ENCODE measurements around the gene LGALS3BP. TPM values are rescaled to one million over a fixed set of nuclear protein-coding genes. Genes with fewer than 3 reads are reported as not detected.
A peak's percentile ranks its signal among the peaks of the same experiment; 100 is the strongest.

The LGALS3BP gene
- polyA plus RNA-seq, 1 donor (not counting 4 experiments of a cell fraction or from before 2014, with no cell fraction given) = 53.0 TPM

DNA sequence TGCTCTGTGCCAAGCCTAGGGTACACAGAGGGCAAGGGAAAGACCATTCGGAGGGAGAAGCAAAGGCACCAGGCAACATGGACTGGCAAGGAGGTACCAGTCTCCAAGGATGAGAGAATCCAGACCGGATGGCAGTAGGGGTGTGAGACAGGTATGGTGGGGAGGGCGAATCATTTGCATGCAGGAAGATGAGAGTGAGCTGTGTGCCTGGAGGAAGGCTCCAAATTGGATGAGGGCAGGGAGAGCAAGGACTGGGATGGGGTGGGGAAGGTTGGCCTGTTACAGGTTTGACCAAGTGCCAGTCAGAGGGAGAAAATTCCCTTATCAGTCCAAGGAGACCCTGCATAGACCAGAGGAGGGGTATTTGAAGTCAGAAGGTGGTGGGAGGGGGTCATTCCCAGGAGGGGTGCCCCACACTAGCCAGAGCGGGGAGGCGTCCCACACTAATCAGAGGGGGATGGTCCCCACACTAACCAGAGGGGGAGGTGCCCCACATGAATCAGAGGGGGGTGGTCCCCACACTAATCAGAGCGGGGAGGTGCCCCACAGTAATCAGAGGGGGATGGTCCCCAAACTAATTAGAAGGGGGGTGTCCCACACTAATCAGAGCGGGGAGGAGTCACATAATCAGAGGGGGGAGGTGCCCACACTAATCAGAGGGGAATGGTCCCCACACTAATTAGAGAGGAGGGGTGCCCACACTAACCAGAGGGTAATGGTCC lies 29.1 kb upstream of the LGALS3BP start:
- dilution Hi-C loops (cut with MboI; ENCODE audit: extremely low pct_ligation_motif_present, low sequenced_read_pairs) = no loop called here
- Histone ChIP-seq H3K4me1 (ENCODE audit: control insufficient read depth, extremely low read depth, insufficient read depth, low read length) (peaks cover 52% of the 10 kb centered on the region), H3K79me2 (ENCODE audit: control insufficient read depth, insufficient read depth, low read length) (peaks cover 49% of the 10 kb centered on the region), H4K20me1 (ENCODE audit: control insufficient read depth, extremely low read depth, insufficient read depth, low read length) (peaks cover 5% of the 10 kb centered on the region), H3K36me3 (ENCODE audit: control insufficient read depth in 2 of 2, extremely low read depth in 1 of 2, insufficient read depth in 2 of 2, low read length in 2 of 2) (peaks cover 6 to 13% of the 10 kb centered on the region in 2 experiments), H2AFZ (ENCODE audit: control insufficient read depth, low read length) (no peak overlapping the region), H3K4me3 (ENCODE audit: control insufficient read depth in 2 of 3, extremely low read depth in 1 of 3, insufficient read depth in 2 of 3, low read depth in 1 of 3, low read length in 3 of 3) (peak overlapping the region; percentile 83 to 90 (median 86)), H3K27me3 (ENCODE audit: control insufficient read depth, extremely low read depth, insufficient read depth, low read length) (no peaks in the 10 kb centered on the region), H3K9me1 (ENCODE audit: control insufficient read depth, extremely low read depth, insufficient read depth, low read length) (peaks cover 2% of the 10 kb centered on the region), H3K4me2 (ENCODE audit: control insufficient read depth, extremely low read depth, insufficient read depth, low read depth, low read length) (peak overlapping the region; percentile 95), H3K27ac (ENCODE audit: control insufficient read depth, insufficient read depth, low read length) (peak overlapping the region; percentile 88), H3K9ac (ENCODE audit: control insufficient read depth, extremely low read depth, insufficient read depth, low read length) (peak overlapping the region; percentile 92), H3K9me3 (ENCODE audit: control insufficient read depth, low read depth, low read length) (no peaks in the 10 kb centered on the region)
- TF ChIP-seq CTCF (optimal IDR thresholded peaks at IDR 0.05 in 1 of 3, IDR thresholded peaks at IDR 0.05 in 1 of 3, conservative IDR thresholded peaks at IDR 0.05 in 1 of 3; ENCODE audit: extremely low read depth in 1 of 3, insufficient read depth in 2 of 3, low read length in 3 of 3) (no peak), EZH2 (IDR thresholded peaks at IDR 0.05; ENCODE audit: low read length) (no peak)
- DNase-seq (ENCODE audit: low read depth, low spot score) (no peak), FAIRE-seq (peak; percentile 29)

GRCh38 chr17:79007504-79008381 lies 28.0 kb upstream of the LGALS3BP start:
- H3K79me2 ChIP-seq (ENCODE audit: control insufficient read depth, insufficient read depth, low read length) = peaks cover 60% of the 10 kb centered on the region
- no peak for DNase-seq (ENCODE audit: low read depth, low spot score)
- H3K9ac ChIP-seq (ENCODE audit: control insufficient read depth, extremely low read depth, insufficient read depth, low read length) = peak overlapping the region; percentile 92
- H3K4me2 ChIP-seq (ENCODE audit: control insufficient read depth, extremely low read depth, insufficient read depth, low read depth, low read length) = peak overlapping the region; percentile 95
- peaks cover 52% of the 10 kb centered on the region for H3K4me1 ChIP-seq (ENCODE audit: control insufficient read depth, extremely low read depth, insufficient read depth, low read length)
- TF ChIP-seq EZH2 (IDR thresholded peaks at IDR 0.05; ENCODE audit: low read length) (no peak), CTCF (optimal IDR thresholded peaks at IDR 0.05 in 1 of 3, IDR thresholded peaks at IDR 0.05 in 1 of 3, conservative IDR thresholded peaks at IDR 0.05 in 1 of 3; ENCODE audit: extremely low read depth in 1 of 3, insufficient read depth in 2 of 3, low read length in 3 of 3) (no peak)
- dilution Hi-C loops (cut with MboI; ENCODE audit: extremely low pct_ligation_motif_present, low sequenced_read_pairs) = no loop called here
- H3K4me3 ChIP-seq (ENCODE audit: control insufficient read depth in 2 of 3, extremely low read depth in 1 of 3, insufficient read depth in 2 of 3, low read depth in 1 of 3, low read length in 3 of 3) = peak overlapping the region in 2 of 3 experiments; percentile 86 to 90
- FAIRE-seq = peak; percentile 44
- peak overlapping the region; percentile 88 for H3K27ac ChIP-seq (ENCODE audit: control insufficient read depth, insufficient read depth, low read length)
- H3K27me3 ChIP-seq (ENCODE audit: control insufficient read depth, extremely low read depth, insufficient read depth, low read length) = no peaks in the 10 kb centered on the region
- no peaks in the 10 kb centered on the region for H3K9me3 ChIP-seq (ENCODE audit: control insufficient read depth, low read depth, low read length)
- H2AFZ ChIP-seq (ENCODE audit: control insufficient read depth, low read length) = no peak overlapping the region
- H3K9me1 ChIP-seq (ENCODE audit: control insufficient read depth, extremely low read depth, insufficient read depth, low read length) = peaks cover 2% of the 10 kb centered on the region
- H4K20me1 ChIP-seq (ENCODE audit: control insufficient read depth, extremely low read depth, insufficient read depth, low read length) = peaks cover 5% of the 10 kb centered on the region
- H3K36me3 ChIP-seq (ENCODE audit: control insufficient read depth in 2 of 2, extremely low read depth in 1 of 2, insufficient read depth in 2 of 2, low read length in 2 of 2) = peaks cover 7 to 20% of the 10 kb centered on the region in 2 experiments
